Measurements from ENCODE around the gene EFCAB6. TPM values are rescaled to one million over a fixed set of nuclear protein-coding genes. Genes with fewer than 3 reads are reported as not detected.

EFCAB6 gene
- polyA plus RNA-seq, 3 donors: not detected

DNA sequence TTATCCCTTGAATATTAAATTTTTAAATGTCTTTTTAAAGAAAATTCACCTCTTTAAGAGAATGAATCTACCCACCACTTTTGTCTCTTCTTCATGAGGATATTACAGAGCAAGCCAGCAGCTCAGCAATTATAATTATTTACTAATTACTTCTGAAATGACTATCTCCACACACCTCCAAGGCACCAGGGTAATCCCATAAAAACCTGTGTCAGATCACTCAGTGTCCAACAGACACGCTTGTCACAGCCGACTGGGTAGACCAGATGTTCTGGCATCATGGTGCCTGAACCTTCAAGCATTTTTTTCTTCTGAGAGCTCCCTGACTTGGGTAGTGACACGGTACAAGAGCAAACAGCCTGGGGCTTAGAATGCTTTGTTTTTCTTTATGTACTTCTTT, 61.4 kb downstream of the EFCAB6 start:
- no peak for DNase-seq
- no peaks in the 10 kb centered on the region for H4K20me1 ChIP-seq (ENCODE audit: insufficient read depth, low read length)
- TF ChIP-seq CTCF (IDR thresholded peaks at IDR 0.05): no peak
- no peaks in the 10 kb centered on the region for H3K4me1 ChIP-seq (ENCODE audit: control insufficient read depth in 1 of 2, insufficient read depth in 2 of 2, low read length in 2 of 2)
- H3K9me3 ChIP-seq (replicated peaks in 1 of 2; ENCODE audit: control insufficient read depth in 1 of 2, insufficient read depth in 1 of 2, low read length in 2 of 2): no peaks in the 10 kb centered on the region
- H3K27me3 ChIP-seq (ENCODE audit: control insufficient read depth in 2 of 2, insufficient read depth in 2 of 2, low read length in 2 of 2): peaks cover 0 to 2% of the 10 kb centered on the region in 2 donors
- no peak overlapping the region for H3K4me3 ChIP-seq (replicated peaks in 1 of 3; ENCODE audit: low read depth in 2 of 3, low read length in 3 of 3)
- H3K4me1 Mint-ChIP-seq: no peaks in the 10 kb centered on the region
- no peak overlapping the region for H2AFZ ChIP-seq (ENCODE audit: insufficient read depth, low read depth, low read length, poor library complexity, severe bottlenecking)
- H3K27me3 Mint-ChIP-seq (ENCODE audit: low read depth in 3 of 3): peaks cover 1 to 6% (median 2%) of the 10 kb centered on the region in 3 donors
- no peak overlapping the region for H3K4me3 Mint-ChIP-seq
- no peak overlapping the region for H3K27ac ChIP-seq (ENCODE audit: low read depth in 1 of 2, low read length in 2 of 2)
- H3K4me2 ChIP-seq (replicated peaks; ENCODE audit: extremely low read depth, low read length, poor library complexity, severe bottlenecking): no peak overlapping the region
- H3K36me3 ChIP-seq (replicated peaks in 1 of 2; ENCODE audit: control insufficient read depth in 1 of 2, insufficient read depth in 2 of 2, low read length in 2 of 2): no peaks in the 10 kb centered on the region
- H3K9me3 Mint-ChIP-seq: peaks cover 0 to 1% (median 0%) of the 10 kb centered on the region in 7 donors
- H3K79me2 ChIP-seq (ENCODE audit: insufficient read depth, low read length): no peaks in the 10 kb centered on the region
- no peak overlapping the region for H3K27ac Mint-ChIP-seq
- no peaks in the 10 kb centered on the region for H3K36me3 Mint-ChIP-seq
- H3K9ac ChIP-seq (ENCODE audit: insufficient read depth, low read length, poor library complexity, severe bottlenecking): no peak overlapping the region
- intact Hi-C loops (cut with micrococcal nuclease): no loop called here
- WGBS (ENCODE audit: insufficient coverage): 100% methylated on average over 2 of the region's 3 CpGs

- no peak for TF ChIP-seq CTCF (IDR thresholded peaks at IDR 0.05)
- peaks cover 1 to 6% (median 2%) of the 10 kb centered on the region in 3 donors for H3K27me3 Mint-ChIP-seq (ENCODE audit: low read depth in 3 of 3)
- no peak overlapping the region for H3K4me3 Mint-ChIP-seq
These were observed 62.6 kb downstream of the EFCAB6 start for GRCh38 chr22:43749473-43749872.

More at GRCh38 chr22:43749473-43749872, 62.6 kb downstream of the EFCAB6 start:
- intact Hi-C loops (cut with micrococcal nuclease): no loop called here
- H3K79me2 ChIP-seq (ENCODE audit: insufficient read depth, low read length): no peaks in the 10 kb centered on the region
- no peak overlapping the region for H3K9ac ChIP-seq (ENCODE audit: insufficient read depth, low read length, poor library complexity, severe bottlenecking)
- peaks cover 0 to 1% (median 0%) of the 10 kb centered on the region in 7 donors for H3K9me3 Mint-ChIP-seq
- no peaks in the 10 kb centered on the region for H4K20me1 ChIP-seq (ENCODE audit: insufficient read depth, low read length)
- DNase-seq: no peak
- no peaks in the 10 kb centered on the region for H3K4me1 Mint-ChIP-seq
- H3K9me3 ChIP-seq (replicated peaks in 1 of 2; ENCODE audit: control insufficient read depth in 1 of 2, insufficient read depth in 1 of 2, low read length in 2 of 2): no peaks in the 10 kb centered on the region
- 91% methylated on average over 14 of the region's 15 CpGs for WGBS (ENCODE audit: insufficient coverage)
- no peaks in the 10 kb centered on the region for H3K4me1 ChIP-seq (ENCODE audit: control insufficient read depth in 1 of 2, insufficient read depth in 2 of 2, low read length in 2 of 2)
- no peak overlapping the region for H2AFZ ChIP-seq (ENCODE audit: insufficient read depth, low read depth, low read length, poor library complexity, severe bottlenecking)
- H3K27ac ChIP-seq (ENCODE audit: low read depth in 1 of 2, low read length in 2 of 2): no peak overlapping the region
- no peaks in the 10 kb centered on the region for H3K36me3 Mint-ChIP-seq
- no peak overlapping the region for H3K4me2 ChIP-seq (replicated peaks; ENCODE audit: extremely low read depth, low read length, poor library complexity, severe bottlenecking)
- H3K27me3 ChIP-seq (ENCODE audit: control insufficient read depth in 2 of 2, insufficient read depth in 2 of 2, low read length in 2 of 2): peaks cover 0 to 2% of the 10 kb centered on the region in 2 donors
- no peaks in the 10 kb centered on the region for H3K36me3 ChIP-seq (replicated peaks in 1 of 2; ENCODE audit: control insufficient read depth in 1 of 2, insufficient read depth in 2 of 2, low read length in 2 of 2)
- H3K4me3 ChIP-seq (replicated peaks in 1 of 3; ENCODE audit: low read depth in 2 of 3, low read length in 3 of 3): no peak overlapping the region
- no peak overlapping the region for H3K27ac Mint-ChIP-seq

All from CD14-positive monocyte (primary cell).